OCI-LY3 (cell line): ENCODE measurements around the gene RGS4.

Experiments used
- H2AFZ ChIP-seq: fragments of 200-600, 300-600 bp; shearing (Covaris generic); 2 replicates; pipeline ENCODE4 v1.6.0; 2014; ENCODE audit warnings: antibody characterized with exemption, low read depth, low read length
- H3K27ac ChIP-seq: fragments of 200-600, 300-600 bp; sonication (generic); 2 replicates; pipeline ENCODE4 v1.5.1; 2014; ENCODE audit warnings: mild to moderate bottlenecking, low read length, moderate library complexity, mixed read lengths
- H3K27me3 ChIP-seq: fragments of 200-600, 300-600 bp; sonication (generic); 2 replicates; pipeline ENCODE4 v1.6.1; 2014; ENCODE audit warnings: low read depth, low read length, mixed read lengths
- H3K36me3 ChIP-seq: fragments of 200-600, 300-600 bp; sonication (generic); replicated peaks from 2 replicates; pipeline ENCODE3; 2014; ENCODE audit warnings: low read depth, low read length, mixed read lengths
- H3K4me1 ChIP-seq: fragments of 300-600, 200-600 bp; sonication (generic); 2 replicates; pipeline ENCODE4 v1.6.1; 2014; ENCODE audit warnings: low read length, mixed read lengths
- H3K4me2 ChIP-seq: fragments of 200-600, 300-600 bp; sonication (generic); 2 replicates; pipeline ENCODE4 v1.6.1; 2014; ENCODE audit warnings: low read length, mixed read lengths
- H3K4me3 ChIP-seq: fragments of 300-600, 200-600 bp; sonication (generic); 2 replicates; pipeline ENCODE4 v1.5.1; 2014; ENCODE audit warnings: antibody characterized with exemption, mild to moderate bottlenecking, low read length, moderate library complexity
- H3K79me2 ChIP-seq: fragments of 300-600, 200-600 bp; shearing (Covaris generic); 2 replicates; pipeline ENCODE4 v1.6.1; 2014; ENCODE audit warnings: mild to moderate bottlenecking, low read length, mixed read lengths
- H3K9ac ChIP-seq: fragments of 300-600, 200-600 bp; shearing (Covaris generic); 2 replicates; pipeline ENCODE4 v1.6.0; 2014; ENCODE audit warnings: mild to moderate bottlenecking, low read length, moderate library complexity
- H3K9me3 ChIP-seq: fragments of 200-600, 300-600 bp; shearing (Covaris generic); 2 replicates; pipeline ENCODE4 v1.6.1; 2014; ENCODE audit warnings: low read length, mixed read lengths; ENCODE audit not compliant: insufficient read depth
- H4K20me1 ChIP-seq: fragments of 200-600, 300-600 bp; sonication (generic); 2 replicates; pipeline ENCODE4 v1.6.1; 2016; ENCODE audit warnings: low read length, mixed read lengths; ENCODE audit not compliant: insufficient read depth
- EZH2phosphoT487 ChIP-seq: fragments of 200-600 bp; shearing (Covaris generic); IDR thresholded peaks from 2 replicates; pipeline ENCODE4 v1.6.1; 2018; ENCODE audit warnings: antibody characterized with exemption, mixed run types, low read depth
- TF ChIP-seq, protein P1 (sequence below): fragments of 200-600, 300-600 bp; sonication (generic); IDR thresholded peaks from 2 replicates; pipeline ENCODE4 v1.5.1; 2014; ENCODE audit warnings: antibody characterized with exemption, low read length, low read depth

The RGS4 gene

DNA sequence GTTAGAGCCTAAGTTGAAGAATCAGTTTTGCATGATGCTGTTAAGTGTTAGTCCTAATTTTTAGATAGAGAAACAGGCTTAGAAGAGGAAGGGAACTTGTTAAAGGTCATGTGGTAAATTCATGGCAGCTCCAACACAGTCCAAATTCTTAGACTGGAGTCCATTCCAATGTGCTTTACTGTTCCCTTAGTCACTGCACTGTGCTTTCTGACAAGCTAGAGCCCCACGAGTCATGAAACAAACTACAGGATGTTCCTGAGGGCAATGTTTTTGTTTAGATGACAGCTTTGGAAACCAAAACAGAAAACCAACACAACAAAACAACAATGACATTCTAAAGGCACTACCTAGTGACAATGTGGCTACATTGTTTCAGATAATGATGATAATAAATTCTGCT is 23.1 kb upstream of the RGS4 start:
- TF ChIP-seq, protein P1, sequence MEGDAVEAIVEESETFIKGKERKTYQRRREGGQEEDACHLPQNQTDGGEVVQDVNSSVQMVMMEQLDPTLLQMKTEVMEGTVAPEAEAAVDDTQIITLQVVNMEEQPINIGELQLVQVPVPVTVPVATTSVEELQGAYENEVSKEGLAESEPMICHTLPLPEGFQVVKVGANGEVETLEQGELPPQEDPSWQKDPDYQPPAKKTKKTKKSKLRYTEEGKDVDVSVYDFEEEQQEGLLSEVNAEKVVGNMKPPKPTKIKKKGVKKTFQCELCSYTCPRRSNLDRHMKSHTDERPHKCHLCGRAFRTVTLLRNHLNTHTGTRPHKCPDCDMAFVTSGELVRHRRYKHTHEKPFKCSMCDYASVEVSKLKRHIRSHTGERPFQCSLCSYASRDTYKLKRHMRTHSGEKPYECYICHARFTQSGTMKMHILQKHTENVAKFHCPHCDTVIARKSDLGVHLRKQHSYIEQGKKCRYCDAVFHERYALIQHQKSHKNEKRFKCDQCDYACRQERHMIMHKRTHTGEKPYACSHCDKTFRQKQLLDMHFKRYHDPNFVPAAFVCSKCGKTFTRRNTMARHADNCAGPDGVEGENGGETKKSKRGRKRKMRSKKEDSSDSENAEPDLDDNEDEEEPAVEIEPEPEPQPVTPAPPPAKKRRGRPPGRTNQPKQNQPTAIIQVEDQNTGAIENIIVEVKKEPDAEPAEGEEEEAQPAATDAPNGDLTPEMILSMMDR, result no peak
- TF ChIP-seq EZH2phosphoT487, result no peak
- no peak overlapping the region for H2AFZ ChIP-seq
- H3K27ac ChIP-seq, result no peak overlapping the region
- no peaks in the 10 kb centered on the region for H3K36me3 ChIP-seq
- no peak overlapping the region for H3K4me2 ChIP-seq
- no peak overlapping the region for H3K4me3 ChIP-seq
- H3K79me2 ChIP-seq, result no peaks in the 10 kb centered on the region
- H3K9me3 ChIP-seq, result no peaks in the 10 kb centered on the region
- no peaks in the 10 kb centered on the region for H3K4me1 ChIP-seq
- no peaks in the 10 kb centered on the region for H4K20me1 ChIP-seq
- peaks cover 31% of the 10 kb centered on the region for H3K27me3 ChIP-seq
- H3K9ac ChIP-seq, result no peak overlapping the region

DNA sequence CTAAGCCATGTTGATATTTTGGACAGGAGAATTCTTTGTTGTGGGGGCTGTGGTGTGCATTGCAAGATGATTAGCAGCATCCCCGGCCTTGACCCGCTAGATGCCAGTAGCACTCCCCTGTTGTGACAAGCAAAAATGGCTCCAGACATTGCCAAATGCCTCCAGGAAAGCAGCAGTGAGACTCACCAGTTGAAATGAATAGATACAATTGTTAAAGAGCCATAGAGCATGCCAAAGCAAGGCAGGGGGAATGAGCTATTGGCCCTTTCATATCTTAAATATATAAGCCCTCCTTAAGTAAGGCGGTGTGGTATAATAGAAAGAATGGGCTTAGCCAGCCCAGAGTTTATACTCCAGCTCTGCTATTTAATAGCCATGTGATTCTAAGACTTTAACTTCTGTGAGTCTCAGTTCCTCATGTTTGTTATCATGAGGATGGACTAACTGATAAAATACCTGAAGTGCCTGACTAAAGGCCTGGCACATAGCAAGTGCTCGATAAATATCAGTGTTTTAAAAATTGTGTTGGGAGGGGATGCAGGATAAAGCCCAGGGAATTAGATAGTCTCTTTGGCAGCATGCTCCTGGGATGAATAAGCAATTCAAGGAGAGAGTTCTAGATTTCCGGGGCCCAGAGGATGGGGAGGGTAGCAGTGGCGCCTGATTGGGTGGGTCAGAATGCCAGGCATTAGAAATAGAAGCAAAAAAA is 21.1 kb upstream of the RGS4 start:
- Histone ChIP-seq H2AFZ (no peak overlapping the region), H3K9me3 (no peaks in the 10 kb centered on the region), H3K9ac (no peak overlapping the region), H3K4me2 (no peak overlapping the region), H3K79me2 (no peaks in the 10 kb centered on the region), H3K4me3 (no peak overlapping the region), H3K36me3 (no peaks in the 10 kb centered on the region), H4K20me1 (no peaks in the 10 kb centered on the region), H3K27ac (no peak overlapping the region), H3K27me3 (peaks cover 31% of the 10 kb centered on the region), H3K4me1 (no peaks in the 10 kb centered on the region)
- TF ChIP-seq EZH2phosphoT487, result no peak
- TF ChIP-seq, protein P1, result no peak

DNA sequence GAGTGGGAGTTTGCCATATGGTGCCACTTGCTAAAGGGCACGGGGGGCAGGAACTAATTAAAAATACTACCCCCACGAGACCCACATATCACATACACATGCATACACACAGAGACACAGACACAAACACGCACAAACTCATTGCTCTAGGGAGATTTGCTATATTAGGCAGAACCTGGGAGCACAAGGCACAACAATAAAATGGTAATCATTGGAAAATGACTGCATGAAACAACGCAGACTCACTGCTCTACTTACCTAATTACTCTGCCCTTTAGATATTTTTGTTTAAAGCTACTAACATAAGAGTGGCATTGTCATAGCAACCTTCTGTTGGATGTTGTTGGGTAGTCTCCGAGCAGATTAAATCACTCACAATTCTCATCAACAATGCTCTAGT is 20.3 kb upstream of the RGS4 start:
- Histone ChIP-seq H3K79me2 (no peaks in the 10 kb centered on the region), H3K27me3 (peaks cover 31% of the 10 kb centered on the region)
- TF ChIP-seq, protein P1, result no peak
- no peak for TF ChIP-seq EZH2phosphoT487

DNA sequence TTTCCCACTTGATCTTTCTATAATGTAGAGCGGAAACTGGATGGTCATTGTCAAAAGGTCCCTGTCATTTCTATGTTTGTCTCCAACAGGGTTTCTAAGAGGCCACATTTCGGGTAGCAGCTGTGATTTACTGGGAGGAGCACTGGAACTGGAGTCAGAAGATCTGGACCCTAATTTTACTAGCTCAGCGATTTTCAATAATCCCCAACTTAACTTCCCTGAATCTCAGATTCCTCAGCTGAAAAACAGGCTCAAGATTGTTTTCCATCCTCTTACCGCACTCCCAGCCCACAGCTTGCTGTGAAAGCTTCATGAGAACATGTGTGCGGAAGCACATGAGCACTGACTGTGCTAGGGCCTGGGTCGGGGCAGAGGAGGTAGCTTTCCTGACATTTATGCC is 19.9 kb upstream of the RGS4 start:
- Histone ChIP-seq H3K9ac (no peak overlapping the region), H3K27ac (no peak overlapping the region), H3K4me1 (no peaks in the 10 kb centered on the region), H3K36me3 (no peaks in the 10 kb centered on the region), H3K27me3 (peaks cover 30% of the 10 kb centered on the region), H3K4me3 (no peak overlapping the region), H3K79me2 (no peaks in the 10 kb centered on the region), H2AFZ (no peak overlapping the region), H3K9me3 (no peaks in the 10 kb centered on the region), H3K4me2 (no peak overlapping the region), H4K20me1 (no peaks in the 10 kb centered on the region)
- no peak for TF ChIP-seq EZH2phosphoT487
- TF ChIP-seq, protein P1, result no peak

More for the DNA sequence above, 20.3 kb upstream of the RGS4 start:
- Histone ChIP-seq H3K36me3 (no peaks in the 10 kb centered on the region), H3K4me3 (no peak overlapping the region), H3K9ac (no peak overlapping the region), H3K9me3 (no peaks in the 10 kb centered on the region), H4K20me1 (no peaks in the 10 kb centered on the region), H2AFZ (no peak overlapping the region), H3K4me1 (no peaks in the 10 kb centered on the region), H3K27ac (no peak overlapping the region), H3K4me2 (no peak overlapping the region)
